NCI-H226 (cell line): ENCODE data around the gene GPR149.

Experiments used
- DNase-seq: peaks from one replicate; pipeline ENCODE4 v3.0.0-alpha.2; 2015

Gene GPR149

DNA sequence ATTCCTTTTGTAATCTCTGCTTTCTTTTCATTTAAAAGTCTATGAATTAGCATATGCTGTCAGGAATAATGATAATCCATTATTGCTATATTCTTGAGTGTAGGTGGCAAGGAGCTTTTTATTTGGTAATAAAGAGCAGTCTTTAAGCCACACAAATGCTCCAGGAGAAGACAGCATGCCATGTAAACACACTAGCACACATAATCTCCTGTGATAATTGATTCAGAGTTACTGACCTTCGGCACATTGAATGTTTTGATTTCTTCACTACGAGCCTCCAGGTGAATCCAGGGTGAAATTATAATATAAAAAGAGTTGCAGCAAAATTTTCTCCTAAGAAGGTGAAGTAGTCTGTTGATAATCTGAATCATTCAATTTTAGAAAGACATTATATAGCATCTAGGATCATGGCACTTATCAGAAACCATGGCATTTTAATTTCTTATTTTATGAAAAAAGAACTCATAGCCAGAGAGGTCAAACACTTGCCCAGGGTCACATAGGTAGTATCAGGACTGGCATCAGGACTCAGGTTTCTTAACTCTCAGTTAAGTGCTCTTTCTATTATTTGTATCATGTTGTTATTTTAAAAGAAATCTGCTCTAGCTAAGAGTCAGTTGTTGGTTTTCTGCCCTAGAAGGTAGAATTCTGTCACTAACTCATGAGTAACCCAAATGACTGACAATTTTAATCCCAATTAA, 84.4 kb downstream of the GPR149 start:
- DNase-seq = no peak

DNA sequence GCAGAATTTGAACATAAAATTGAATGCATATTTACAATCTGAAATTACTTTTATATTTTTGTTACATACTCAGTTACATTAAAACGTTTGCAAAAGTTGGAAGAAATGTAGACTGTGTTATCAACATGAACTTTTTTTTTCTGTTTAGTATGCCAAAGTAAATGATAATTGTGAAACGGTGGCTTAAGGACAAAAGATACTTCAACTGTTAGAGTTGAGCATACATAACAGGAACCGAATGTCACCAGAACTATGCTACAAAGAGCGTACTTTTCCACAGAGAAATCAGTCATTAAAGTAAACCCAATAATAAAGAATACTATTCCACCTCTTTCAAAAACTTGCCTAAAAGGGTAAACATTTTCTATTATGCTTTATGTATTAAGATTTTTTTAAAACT, 91.4 kb downstream of the GPR149 start:
- no peak for DNase-seq

DNA sequence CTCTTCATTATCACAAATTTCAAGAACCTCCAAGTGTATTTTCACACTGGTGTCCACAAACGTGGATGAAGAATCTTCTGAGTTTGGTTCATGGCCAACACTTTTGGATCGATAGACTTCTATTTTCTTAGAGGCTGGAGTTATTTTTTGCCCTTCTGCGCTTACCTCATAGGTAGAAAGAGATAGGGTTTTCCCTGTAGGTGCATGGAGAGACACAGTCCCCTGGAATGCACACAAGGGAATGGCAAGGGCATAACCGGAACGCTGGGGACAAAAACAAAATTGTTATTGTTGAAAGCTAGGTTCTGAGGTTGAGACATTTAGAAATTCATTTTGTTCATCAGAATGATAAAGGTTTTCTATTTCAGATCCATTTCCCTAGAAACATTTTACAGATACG, 92.0 kb downstream of the GPR149 start:
- DNase-seq = no peak

DNA sequence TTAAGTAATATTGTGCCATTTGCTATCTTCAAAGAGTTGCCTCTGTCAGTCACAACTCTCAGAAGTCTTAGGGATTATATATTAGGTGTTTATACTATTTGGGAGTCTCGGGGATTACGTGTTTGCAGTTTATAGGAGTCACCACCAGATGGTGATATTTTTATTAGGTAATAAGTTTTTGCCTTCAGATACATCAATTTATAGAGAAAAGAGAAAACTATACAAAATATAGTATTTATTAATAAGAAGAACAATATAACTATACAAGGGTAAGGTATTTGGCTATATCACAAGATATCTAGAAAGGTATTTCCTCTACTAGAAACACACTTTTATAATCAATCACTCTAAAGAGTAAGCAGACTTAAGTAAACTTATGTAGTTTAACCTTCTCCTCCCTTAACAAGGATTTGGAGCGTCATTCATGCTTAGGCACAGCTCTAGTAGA, 95.0 kb downstream of the GPR149 start:
- DNase-seq = peak; percentile 8

DNA sequence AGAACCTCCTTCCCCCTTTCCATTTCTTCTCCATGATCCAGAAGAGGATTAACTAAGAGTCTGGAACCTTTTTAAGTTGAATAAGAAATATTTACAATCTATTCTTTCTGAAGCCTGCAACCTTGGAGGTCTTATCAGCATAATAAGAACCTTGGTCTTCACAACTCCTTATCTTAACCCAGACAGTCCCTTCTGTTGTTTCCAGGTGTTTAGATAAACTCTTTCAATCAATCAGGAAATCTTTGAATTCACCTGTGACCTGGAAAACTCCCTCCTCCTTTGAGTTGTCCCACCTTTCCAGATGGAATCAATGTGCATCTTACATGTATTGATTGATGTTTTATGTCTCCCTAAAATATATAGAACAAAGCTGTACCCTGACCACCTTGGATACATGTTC, 102.1 kb downstream of the GPR149 start:
- no peak for DNase-seq

DNA sequence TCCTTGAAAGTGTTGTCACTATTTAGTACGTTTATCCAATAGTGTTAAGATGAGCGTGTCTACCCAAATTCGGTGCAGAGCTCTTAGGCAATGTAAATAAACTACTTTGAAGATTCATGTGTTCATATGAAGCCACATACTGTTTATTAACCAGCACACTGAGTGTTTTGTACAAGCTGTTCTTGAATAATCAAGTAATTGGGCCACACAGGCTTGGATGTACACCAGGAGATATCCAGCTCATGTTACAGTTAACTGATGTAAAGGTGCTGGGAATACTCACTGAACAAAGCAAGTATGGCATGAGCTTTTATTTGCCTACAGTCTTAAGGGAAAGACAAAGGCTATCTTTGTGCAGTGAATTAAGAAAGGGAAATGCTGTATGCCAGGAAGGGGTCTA, 105.1 kb downstream of the GPR149 start:
- no peak for DNase-seq

DNA sequence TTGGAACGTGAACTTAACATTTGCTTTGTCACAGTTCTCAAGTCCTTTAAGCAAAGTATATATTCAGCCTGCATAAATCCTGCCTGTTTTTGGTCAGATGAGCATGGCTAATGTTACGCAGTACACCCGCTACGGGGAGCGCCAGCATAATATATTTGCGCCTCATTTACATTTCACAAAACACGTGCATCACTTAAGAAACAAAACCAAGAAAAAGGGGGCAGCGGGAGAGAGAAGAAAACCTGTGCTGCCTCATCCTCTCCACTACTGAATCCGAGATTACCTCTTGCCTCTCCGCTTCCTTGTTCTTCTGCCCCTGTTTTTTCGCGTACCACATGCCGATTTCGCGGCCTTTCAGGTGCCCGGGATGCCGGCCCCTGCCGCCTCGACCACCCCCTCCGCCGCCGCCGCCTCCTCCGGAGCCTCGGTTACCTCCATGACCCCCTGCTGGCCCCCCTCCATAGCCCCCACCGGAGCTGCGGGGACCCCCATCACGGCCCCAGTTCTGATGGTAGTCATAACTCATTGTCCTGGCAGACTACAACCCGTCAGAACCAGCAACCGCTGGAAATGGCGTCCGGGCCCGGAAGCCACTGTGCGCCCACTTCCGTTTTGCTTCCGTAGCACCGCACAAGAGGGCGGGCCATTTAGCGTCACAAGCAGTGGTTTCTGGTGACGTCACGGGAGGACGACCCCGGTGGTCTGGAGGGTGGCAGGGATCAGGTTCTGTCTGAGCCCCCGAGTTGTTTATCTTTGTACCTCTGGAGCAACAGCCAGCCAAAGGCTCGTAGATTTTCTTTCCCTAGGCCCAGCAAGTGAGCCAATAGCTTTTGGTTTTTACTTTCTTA, 105.9 kb downstream of the GPR149 start, which contains the start of gene DHX36:
TSS of gene DHX36 (minus strand) at position 597 of the 848 bp plus-strand sequence. CDS start at position 526, 71 bp downstream.
- DNase-seq = peak; percentile 80

DNA sequence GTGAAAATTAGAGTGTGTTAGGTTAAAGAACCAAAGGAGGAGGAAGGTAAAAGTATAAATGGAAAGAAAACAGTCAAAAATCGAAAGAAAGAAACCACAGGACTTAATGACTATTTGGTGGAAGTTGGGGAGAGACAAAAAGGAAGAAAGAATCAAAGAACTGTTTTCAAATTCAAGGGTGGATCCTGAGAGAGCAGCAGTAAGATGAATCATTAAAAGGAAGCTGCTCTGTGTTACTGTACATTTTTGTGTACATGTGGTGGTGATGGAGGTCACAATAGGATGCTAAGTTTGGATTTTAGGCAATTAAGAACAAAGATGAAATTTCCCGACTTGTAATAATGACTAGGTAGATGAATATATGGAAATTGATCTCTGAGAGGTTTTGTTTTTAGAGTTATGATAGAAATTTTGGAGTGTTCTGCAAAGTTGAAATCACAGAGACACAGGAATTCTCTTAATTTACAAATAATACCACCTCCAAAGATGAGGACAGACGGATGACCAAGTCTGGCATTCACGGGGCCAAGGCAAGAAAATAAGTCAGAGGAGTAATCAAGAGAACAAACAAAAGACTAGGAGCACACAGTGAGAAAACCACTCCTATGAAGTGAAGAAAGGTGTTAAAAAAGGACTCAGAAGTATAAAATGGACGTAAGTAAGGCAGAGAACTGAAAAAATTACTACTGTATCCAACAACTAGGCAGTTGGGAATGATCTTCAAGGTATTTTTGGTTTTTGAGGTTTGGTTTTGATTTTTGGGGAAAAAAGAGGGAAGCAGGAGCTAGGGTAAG, 112.8 kb downstream of the GPR149 start:
- no peak for DNase-seq

DNA sequence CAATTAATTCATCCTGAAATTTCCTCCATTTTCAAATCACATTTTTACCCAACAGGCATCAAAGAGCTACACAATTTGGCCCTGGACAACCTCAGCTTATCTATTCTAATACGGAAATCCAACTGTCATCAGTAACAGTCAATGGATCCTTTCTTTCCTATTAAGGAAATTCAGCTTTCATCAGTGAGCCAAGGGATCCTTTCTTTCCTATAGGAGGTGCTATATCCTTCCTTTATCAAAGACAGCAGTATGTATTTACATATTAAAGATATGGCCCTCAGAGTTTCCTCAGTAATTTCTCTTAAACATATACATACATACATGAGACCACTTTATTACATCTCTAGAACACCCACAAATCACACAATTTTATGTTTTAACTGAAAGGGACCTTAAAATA, 115.8 kb downstream of the GPR149 start:
- DNase-seq = no peak

DNA sequence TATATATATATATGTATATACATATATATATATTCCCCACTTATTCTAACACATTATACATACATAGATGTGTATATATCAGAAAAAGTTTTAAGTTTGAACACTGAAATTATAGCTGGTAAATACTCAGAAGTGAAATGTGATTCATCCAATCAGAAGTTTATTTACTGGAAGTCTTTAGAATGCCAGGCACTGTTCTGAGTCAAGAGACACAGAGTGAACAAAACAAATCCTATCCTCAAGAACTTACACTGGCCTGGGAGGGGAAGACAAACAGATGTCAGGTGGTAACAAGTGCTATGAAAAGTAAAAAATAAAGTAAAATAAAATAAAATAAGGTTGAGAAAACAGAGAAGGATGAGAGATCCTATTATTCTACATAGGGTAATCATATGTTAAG, 119.2 kb downstream of the GPR149 start:
- DNase-seq = no peak

DNA sequence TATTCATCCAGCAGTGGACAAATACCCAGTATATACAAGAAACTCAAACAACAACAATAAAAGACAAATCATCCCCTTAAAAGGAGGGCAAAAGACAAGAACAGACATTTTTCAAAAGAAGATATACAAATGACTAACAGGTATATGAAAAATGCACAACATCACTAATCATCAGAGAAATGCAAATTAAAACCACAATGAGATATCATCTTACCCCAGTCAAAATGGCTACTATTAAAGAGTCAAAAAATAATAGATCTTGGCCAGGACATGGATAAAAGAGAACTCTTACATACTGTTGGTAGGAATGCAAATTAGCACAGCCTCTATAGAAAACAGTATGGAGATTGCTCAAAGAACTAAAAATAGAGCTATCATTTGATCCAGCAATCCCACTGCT, 122.6 kb downstream of the GPR149 start:
- no peak for DNase-seq

DNA sequence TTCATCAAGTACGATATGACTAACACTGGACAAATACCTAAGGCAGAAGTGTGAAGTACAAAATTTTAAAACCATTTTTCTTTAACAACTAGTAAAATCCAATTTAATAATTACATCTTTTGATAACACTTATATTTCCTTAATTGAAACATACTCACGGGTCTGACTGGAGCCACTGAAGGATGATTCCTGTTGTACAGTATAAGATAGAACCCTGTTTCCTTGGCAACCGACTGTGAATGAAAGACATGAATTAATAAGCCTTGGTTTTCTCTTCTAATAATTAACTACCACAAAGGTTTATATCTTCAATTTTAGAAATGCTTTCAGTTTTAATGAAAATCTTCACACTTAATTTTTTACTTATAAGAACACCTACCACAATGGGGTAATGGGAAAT, 125.1 kb downstream of the GPR149 start:
- DNase-seq = no peak

DNA sequence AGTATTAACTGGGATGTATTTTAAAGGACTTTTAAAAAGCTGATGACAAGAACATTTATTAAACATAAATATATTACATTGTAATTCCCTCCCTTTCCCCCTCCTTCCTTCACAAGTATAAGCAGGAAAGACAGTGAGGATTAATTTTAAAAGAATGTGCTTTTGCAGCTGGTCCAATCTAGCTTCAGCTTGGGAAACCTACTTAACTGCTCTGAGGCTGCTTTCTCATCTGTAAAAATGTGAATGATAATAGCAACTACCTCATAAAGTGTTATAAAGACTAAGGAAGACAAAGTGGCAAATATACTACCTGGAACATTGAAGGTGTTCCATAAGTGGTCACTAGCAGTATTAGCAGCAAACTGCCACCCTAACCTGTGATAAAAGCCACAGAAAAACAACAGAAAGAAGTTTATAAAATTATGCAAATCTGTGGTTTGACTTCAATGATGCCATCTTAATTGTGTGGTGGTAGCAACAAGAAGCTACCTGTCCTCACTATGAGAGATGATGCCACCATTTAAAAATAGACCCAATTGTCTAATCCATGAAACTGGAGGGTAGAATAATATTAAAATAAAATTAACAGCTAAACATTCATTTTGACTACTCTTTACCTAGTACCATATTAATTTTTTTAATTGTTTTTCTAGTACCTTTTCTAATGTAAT, 125.7 kb downstream of the GPR149 start:
- DNase-seq = no peak

DNA sequence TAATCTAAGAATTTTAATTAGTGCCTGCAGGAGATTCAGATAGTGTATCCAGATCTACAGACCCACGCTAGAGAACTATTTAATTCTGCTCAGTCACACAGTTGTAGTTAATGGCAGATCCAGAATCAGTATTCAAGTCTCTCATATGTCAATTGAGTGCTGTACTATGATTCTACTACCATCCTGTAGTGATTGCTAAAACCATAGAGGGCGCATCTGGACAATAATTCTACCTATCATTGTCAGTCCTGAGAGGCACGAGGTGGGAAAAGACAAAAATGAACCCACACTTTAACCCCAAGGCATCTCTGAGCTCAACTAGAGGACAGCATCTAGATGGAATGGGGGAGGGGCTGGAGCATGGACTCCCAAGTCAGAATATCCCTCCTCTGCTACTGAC, 128.4 kb downstream of the GPR149 start:
- no peak for DNase-seq

DNA sequence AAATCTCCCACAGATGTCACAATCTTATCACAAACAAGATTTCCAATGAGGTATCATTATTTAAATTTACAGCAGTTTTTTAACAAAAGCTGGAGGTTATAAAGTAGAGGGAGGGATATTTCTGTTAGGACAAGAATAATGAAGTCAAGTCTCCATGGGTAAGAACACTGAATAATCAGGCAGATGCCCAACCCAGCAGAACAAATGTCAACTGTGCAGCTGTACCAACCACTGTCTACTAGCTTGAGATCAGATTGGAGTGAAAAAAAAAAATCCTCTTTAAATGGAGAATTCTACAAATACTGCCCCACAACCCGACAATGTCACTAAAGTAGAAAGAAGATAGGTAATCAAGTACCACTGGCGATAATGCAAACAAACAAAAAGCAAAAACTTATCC, 136.0 kb downstream of the GPR149 start:
- no peak for DNase-seq

DNA sequence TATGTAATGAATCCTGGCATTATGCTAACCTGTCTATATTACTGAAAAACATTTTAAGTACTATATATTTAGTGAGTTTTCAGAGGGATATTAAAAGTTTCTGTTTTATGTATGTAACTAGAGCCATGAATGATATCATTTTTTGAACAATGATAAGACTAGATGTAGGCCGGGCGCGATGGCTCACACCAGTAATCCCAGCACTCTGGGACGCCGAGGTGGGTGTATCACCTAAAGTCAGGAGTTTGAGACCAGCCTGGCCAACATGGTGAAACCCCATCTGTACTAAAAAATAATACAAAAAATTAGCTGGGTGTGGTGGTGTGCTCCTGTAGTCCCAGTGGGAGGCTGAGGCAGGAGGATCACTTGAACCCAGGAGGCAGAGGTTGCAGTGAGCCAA, 139.8 kb downstream of the GPR149 start:
- DNase-seq = no peak
